Renal cortical epithelial cell (primary cell): ENCODE results near the gene QRICH2. TPM values are rescaled to one million over a fixed set of nuclear protein-coding genes. Genes with fewer than 3 reads are reported as not detected.
A peak's percentile ranks its signal among the peaks of the same experiment; 100 is the strongest.
"Not testable (repeated sequence)": the region's sequence is repeated elsewhere in the genome, so short reads cannot be mapped to it uniquely, and the experiment has no call there.

Experiments
- DNase-seq: peaks from one replicate; pipeline ENCODE4 v3.0.0-alpha.2; 2011; ENCODE audit warnings: low read depth
- total RNA-seq: library from RNA; depleted of rRNA; stranded (reverse); fragments of >200 nt; gene quantifications from 2 replicates; pipeline ENCODE4 v1.2.3, GENCODE V29; 2014

The QRICH2 gene
- total RNA-seq, 1 donor from 2014 or later = 2.8 TPM

DNA sequence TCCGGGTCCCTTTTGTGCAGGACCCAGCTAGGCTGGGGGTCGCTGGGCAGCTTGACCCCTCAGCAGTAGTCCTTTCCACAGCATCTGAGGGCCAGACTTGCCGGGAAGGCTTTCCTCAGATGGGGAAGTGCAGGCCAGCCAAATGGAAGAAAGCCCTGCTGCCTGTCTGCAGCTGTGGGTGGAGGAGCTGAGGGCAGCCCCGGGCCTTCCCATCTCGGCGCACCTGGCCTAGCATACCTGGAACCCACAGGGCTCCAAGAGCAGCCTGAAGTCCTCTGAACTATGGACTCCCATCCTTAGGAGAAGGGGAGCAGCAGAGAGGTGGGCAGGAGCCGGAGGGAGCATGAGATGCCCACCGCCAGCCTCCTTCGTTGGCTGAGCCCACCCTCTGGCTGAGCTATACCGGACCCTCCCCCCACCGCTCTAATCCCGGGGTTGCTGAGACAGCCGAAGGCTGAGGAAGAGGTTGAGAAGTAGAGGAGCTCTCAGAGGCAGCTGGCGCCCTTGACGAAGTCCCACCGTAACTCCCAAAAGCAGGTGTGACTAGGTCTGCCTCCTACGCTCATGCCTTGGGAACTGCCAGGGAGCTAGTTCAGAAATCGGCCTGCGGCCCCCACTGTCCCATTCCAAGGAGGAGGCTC lies 29.7 kb downstream of the QRICH2 start:
- no peak for DNase-seq

DNA sequence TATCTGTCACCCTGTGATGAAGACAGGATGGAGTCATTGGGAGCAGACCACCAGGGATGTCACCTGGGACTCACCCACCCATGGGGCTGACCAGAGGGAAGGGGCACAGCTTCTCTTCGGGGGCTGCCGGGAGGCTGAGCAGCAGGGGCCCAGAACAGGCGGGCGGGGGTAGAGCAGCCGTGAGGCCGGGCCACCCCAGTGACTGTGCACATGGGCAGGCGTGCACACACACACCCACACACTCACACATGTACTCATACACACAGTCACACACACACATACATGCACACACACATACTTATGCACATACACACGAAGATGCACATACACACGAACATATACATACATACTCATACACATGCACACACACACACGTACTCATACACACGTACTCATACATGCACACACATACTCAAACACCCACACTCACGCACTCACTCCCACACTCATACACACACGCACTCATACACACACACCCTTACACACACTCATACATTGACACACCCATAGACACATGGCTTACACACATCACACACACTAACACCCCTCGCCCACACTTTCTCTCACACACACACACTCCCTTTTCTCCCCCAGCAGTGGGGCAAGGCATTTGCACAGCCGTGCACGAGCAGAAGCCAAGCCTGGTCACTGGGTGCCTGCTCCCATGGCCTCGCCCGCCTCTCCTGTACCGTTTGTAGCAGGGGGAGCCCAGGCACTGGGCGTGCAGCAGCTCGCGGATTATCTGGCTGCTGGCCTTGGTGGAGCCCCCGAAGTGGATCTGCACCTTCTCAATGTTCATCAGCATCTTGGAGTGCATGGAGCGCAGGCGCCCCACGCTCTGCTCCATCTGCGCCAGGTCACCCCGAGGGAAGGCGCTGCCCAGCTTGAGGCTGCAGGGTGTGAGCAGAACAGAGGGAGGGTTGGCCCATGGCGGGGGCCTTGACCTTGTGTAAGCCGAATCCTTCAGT lies 30.5 kb downstream of the QRICH2 start:
- DNase-seq = no peak

GRCh38 chr17:76276461-76277299 lies 31.4 kb downstream of the QRICH2 start:
- DNase-seq = peak; percentile 57

- no peak for DNase-seq
Measured at GRCh38 chr17:76276069-76276431, 32.0 kb downstream of the QRICH2 start.

GRCh38 chr17:76275382-76276068 lies 32.6 kb downstream of the QRICH2 start:
- DNase-seq = no peak

- no peak for DNase-seq
Measured at GRCh38 chr17:76274112-76274956, 33.7 kb downstream of the QRICH2 start.

DNA sequence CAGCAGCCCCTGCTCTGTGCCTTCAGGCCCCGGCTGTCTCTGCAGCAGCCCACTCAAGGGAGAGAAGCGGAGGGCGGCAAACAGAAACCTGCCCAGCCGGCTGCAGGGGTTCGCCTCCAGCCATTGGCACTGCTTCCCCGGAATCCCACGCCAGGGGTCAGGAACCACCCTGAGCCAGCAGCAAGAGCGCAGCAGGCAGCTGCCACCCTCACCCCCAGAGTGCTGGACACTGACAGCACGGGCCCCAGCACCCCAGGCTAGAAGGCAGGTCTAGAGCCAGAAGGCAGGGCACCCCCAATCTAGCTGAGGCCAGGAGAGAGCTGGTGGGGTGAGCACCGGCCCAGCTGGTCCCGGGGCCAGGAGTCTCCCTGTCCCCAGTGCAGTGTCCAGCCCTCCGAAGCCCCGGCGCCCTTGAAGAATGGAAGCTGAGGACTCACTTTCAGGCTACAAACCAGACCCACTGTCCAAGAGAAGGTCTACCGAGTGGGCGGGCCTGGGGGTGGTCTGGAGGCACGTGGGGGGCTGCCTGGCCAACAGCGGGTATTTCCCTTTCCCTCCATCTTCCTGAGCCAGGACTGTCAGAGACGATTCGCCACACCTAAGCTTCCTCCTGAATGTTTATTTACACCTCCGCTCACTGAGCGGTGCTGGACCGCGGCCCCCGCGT lies 34.5 kb downstream of the QRICH2 start:
- no peak for DNase-seq

GRCh38 chr17:76272541-76273444 lies 35.3 kb downstream of the QRICH2 start:
- no peak for DNase-seq

DNA sequence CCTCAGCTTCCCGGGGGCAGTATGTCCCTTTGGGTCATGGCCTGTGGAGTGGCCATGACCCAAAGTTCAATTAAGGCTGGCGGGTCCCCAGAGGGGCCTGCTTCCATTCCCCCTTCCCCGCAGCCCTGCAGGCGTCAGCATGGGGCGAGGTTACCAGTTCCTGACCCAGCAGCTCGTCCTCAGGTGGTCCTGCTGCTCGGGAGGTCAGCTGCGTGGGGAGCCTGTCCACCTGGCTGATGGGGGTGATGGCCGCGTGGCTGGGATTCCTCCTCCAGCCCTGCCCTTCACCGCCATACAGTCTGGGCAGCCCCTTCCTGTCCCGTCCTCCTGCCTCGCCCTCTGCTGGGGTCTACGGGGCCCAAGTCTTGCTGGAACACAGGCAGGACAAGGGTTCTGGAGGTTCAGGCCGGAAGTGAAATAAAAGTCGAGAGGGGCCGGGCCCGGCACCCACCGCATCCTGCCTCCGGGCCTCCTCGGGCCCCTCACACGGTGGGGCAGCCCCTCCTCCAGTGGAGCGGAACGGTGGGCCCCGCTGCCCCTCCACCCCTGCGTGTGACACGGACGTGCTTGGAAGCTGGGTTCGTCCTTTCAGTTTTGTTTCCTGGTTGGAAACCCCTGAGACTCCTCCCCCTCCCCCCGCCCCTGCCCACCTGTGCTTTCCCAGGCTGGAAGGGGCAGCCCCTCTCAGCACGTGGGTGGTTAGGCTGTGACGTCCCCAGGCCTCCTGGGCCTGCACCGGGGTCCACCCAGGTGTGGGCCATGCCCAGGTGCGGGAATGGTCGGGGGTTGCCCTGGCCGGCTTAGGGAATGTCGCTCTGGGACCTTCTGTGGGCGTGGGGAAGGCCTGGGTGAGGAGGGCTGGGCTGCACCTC lies 36.2 kb downstream of the QRICH2 start:
- no peak for DNase-seq

DNA sequence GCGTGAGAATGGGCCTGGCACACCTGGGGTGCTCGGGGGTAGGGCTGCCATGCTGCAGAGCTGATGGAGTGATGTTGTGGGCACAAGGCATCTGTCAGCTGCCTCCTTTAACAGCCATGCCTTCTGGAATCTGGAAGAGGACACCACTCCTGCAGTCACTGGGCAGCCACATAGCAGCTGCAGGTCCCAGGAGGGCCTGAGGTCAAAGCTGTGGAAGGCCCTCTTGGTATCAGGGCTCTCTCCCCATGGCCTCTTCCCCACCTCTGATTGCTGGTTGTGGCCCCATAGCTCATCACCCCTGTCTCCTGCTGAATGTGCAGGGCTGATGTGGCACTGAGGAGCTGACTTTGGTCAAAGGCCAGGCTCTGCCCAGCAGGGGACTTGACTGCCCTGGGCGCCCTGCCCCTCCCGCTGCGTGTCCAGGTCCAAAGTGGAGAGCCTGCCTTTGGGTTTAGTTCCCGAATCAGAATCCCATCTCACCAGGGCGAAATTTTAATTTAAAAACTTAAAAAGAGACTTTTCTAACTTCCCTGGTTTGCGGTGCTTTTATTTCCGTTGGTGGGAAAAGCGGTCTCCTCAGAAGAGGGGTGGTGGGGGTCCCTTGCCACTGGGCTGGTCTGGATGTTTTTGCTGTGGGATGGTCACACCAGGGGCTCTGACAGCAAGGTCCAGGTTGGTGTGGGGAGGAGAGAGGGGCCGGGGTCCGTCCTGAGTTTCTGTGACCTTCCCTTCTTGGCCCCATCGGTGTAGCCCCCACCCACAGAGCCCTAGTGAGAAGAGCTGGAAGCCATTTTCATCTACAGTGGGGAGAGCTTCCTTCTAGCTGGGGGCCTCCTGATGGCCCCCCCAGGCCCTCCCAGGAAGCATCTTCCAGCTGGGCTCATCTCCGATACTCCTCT lies 37.1 kb downstream of the QRICH2 start:
- DNase-seq = no peak

DNA sequence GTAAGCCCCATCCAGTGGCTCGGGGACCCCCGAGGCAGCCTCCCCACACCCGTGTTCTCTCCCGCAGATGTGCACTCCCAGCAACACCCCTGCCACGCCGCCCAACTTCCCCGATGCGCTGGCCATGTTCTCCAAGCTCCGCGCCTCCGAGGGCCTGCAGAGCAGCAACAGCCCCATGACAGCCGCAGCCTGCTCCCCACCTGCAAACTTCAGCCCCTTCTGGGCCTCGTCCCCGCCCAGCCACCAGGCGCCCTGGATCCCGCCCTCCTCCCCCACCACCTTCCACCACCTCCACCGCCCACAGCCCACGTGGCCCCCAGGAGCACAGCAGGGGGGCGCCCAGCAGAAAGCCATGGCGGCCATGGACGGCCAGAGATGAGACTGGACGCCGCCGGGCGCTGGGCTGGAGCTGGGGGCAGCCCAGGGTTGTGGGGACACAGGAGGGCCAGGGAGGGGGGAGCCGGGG lies 37.9 kb downstream of the QRICH2 start:
- DNase-seq = no peak

GRCh38 chr17:76268991-76269981 lies 38.8 kb downstream of the QRICH2 start:
- no peak for DNase-seq

GRCh38 chr17:76268015-76268749 lies 39.9 kb downstream of the QRICH2 start:
- DNase-seq = peak; percentile 81

- not testable (repeated sequence) for DNase-seq
Measured at GRCh38 chr17:76267581-76268001, 40.5 kb downstream of the QRICH2 start.

DNA sequence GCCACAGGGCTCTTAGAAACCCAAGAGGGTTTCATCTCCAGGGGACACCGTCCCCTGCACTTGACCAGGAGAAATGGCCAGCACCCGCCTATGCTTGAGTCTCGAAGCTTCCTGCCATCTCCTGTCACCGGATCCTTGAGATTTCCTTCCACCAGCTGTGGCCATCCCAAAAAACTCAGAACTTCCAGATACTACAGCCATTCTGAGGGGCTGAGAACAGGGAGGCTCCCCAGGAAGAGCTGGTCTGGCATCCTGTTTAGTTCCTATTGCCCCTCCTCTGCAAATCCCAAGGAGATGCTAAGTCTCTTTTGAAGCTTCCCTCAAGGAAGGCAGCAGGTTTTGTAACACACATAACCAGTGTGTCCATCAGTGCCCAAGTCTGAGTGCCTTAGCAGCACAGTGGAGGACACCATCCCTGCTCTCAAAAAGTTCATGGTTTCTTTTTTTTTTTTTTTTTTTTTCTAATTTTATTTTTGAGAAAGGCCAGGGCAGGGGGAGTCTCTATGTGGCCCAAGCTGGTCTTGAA lies 41.0 kb downstream of the QRICH2 start:
- DNase-seq = no peak
